ACC112 (cell line): ENCODE measurements around the gene TGM6.

Experiments
- H2AFZ ChIP-seq: fragments of 200-600 bp; sonication (generic); one replicate; pipeline ENCODE4 v1.6.0; 2017; ENCODE audit warnings: antibody characterized with exemption, low read length; ENCODE audit not compliant: unreplicated experiment
- H3K27ac ChIP-seq: fragments of 200-600 bp; sonication (generic); 2 replicates; pipeline ENCODE4 v1.5.1; 2014; ENCODE audit warnings: low read depth, mild to moderate bottlenecking, antibody characterized with exemption, low read length, moderate library complexity
- H3K27me3 ChIP-seq: fragments of 200-600 bp; sonication (generic); 2 replicates; pipeline ENCODE4 v1.6.1; 2014; ENCODE audit warnings: mild to moderate bottlenecking, antibody characterized with exemption, low read length, moderate library complexity, mixed read lengths; ENCODE audit not compliant: insufficient read depth
- H3K36me3 ChIP-seq: fragments of 200-600 bp; sonication (generic); 2 replicates; pipeline ENCODE4 v1.6.1; 2016; ENCODE audit warnings: mild to moderate bottlenecking, antibody characterized with exemption, low read length, moderate library complexity, mixed read lengths; ENCODE audit not compliant: insufficient read depth
- H3K4me1 ChIP-seq: fragments of 200-600 bp; sonication (generic); one replicate; pipeline ENCODE4 v1.6.1; 2016; ENCODE audit warnings: low read length, mixed read lengths; ENCODE audit not compliant: insufficient read depth, unreplicated experiment, control insufficient read depth
- H3K4me3 ChIP-seq: fragments of 200-600 bp; sonication (generic); 2 replicates; pipeline ENCODE4 v1.5.1; 2014; ENCODE audit warnings: mild to moderate bottlenecking, low read depth, low read length
- H3K79me2 ChIP-seq: fragments of 200-600 bp; sonication (generic); one replicate; pipeline ENCODE4 v1.6.0; 2016; ENCODE audit warnings: low read length; ENCODE audit not compliant: control insufficient read depth, unreplicated experiment, insufficient read depth

Gene TGM6

GRCh38 chr20:2380601-2381000 lies at the start of gene TGM6:
TSS of gene TGM6 (plus strand) at chr20:2380901. CDS start at chr20:2380969, 68 bp downstream.
- H3K4me3 ChIP-seq = no peak within 1 kb of the TSS
- no peaks in the 10 kb centered on the region for H3K27me3 ChIP-seq
- no peak within 1 kb of the TSS for H2AFZ ChIP-seq
- H3K27ac ChIP-seq = no peak within 1 kb of the TSS
- no peaks in the 10 kb centered on the region for H3K36me3 ChIP-seq
- no peaks in the 10 kb centered on the region for H3K4me1 ChIP-seq
- no peaks in the 10 kb centered on the region for H3K79me2 ChIP-seq

GRCh38 chr20:2331106-2331505 lies 49.6 kb upstream of the TGM6 start:
- Histone ChIP-seq H3K4me1 (no peaks in the 10 kb centered on the region), H3K4me3 (no peak overlapping the region), H3K27me3 (peaks cover 52% of the 10 kb centered on the region), H3K36me3 (no peaks in the 10 kb centered on the region), H3K79me2 (no peaks in the 10 kb centered on the region), H2AFZ (no peak overlapping the region), H3K27ac (no peak overlapping the region)

- H2AFZ ChIP-seq = no peak overlapping the region
These were observed 48.7 kb upstream of the TGM6 start for GRCh38 chr20:2331901-2332565.

GRCh38 chr20:2332711-2333110 lies 48.0 kb upstream of the TGM6 start:
- H2AFZ ChIP-seq = no peak overlapping the region
- H3K79me2 ChIP-seq = no peaks in the 10 kb centered on the region
- peaks cover 46% of the 10 kb centered on the region for H3K27me3 ChIP-seq
- H3K27ac ChIP-seq = no peak overlapping the region
- H3K4me3 ChIP-seq = no peak overlapping the region
- H3K36me3 ChIP-seq = no peaks in the 10 kb centered on the region
- no peaks in the 10 kb centered on the region for H3K4me1 ChIP-seq

More at GRCh38 chr20:2331901-2332565, 48.7 kb upstream of the TGM6 start:
- Histone ChIP-seq H3K27me3 (peaks cover 50% of the 10 kb centered on the region), H3K4me3 (no peak overlapping the region), H3K36me3 (no peaks in the 10 kb centered on the region), H3K79me2 (no peaks in the 10 kb centered on the region), H3K27ac (no peak overlapping the region), H3K4me1 (no peaks in the 10 kb centered on the region)

- Histone ChIP-seq H3K36me3 (no peaks in the 10 kb centered on the region), H3K79me2 (no peaks in the 10 kb centered on the region), H3K4me3 (no peak overlapping the region), H3K4me1 (no peaks in the 10 kb centered on the region), H2AFZ (no peak overlapping the region), H3K27me3 (peaks cover 37% of the 10 kb centered on the region), H3K27ac (no peak overlapping the region)
These were observed 46.9 kb upstream of the TGM6 start for GRCh38 chr20:2333821-2334220.

- H3K4me3 ChIP-seq = no peak overlapping the region
- no peaks in the 10 kb centered on the region for H3K36me3 ChIP-seq
- no peak overlapping the region for H2AFZ ChIP-seq
- H3K79me2 ChIP-seq = no peaks in the 10 kb centered on the region
- H3K27me3 ChIP-seq = peaks cover 34% of the 10 kb centered on the region
- H3K27ac ChIP-seq = no peak overlapping the region
- no peaks in the 10 kb centered on the region for H3K4me1 ChIP-seq
These were observed 45.4 kb upstream of the TGM6 start for GRCh38 chr20:2335096-2335870.

GRCh38 chr20:2336471-2336870 lies 44.2 kb upstream of the TGM6 start:
- H3K79me2 ChIP-seq = no peaks in the 10 kb centered on the region
- no peak overlapping the region for H2AFZ ChIP-seq
- H3K4me3 ChIP-seq = no peak overlapping the region
- H3K4me1 ChIP-seq = no peaks in the 10 kb centered on the region
- peaks cover 32% of the 10 kb centered on the region for H3K27me3 ChIP-seq
- H3K27ac ChIP-seq = no peak overlapping the region
- no peaks in the 10 kb centered on the region for H3K36me3 ChIP-seq

- Histone ChIP-seq H3K4me1 (no peaks in the 10 kb centered on the region), H3K4me3 (no peak overlapping the region), H2AFZ (no peak overlapping the region), H3K79me2 (no peaks in the 10 kb centered on the region), H3K27me3 (peaks cover 27% of the 10 kb centered on the region), H3K36me3 (no peaks in the 10 kb centered on the region), H3K27ac (no peak overlapping the region)
These were observed 43.6 kb upstream of the TGM6 start for GRCh38 chr20:2337142-2337541.

GRCh38 chr20:2338411-2339066 lies 42.2 kb upstream of the TGM6 start:
- Histone ChIP-seq H3K4me3 (no peak overlapping the region), H3K36me3 (no peaks in the 10 kb centered on the region), H3K4me1 (no peaks in the 10 kb centered on the region), H3K79me2 (no peaks in the 10 kb centered on the region), H3K27me3 (peaks cover 13% of the 10 kb centered on the region), H2AFZ (no peak overlapping the region), H3K27ac (no peak overlapping the region)

- Histone ChIP-seq H3K27me3 (peaks cover 4% of the 10 kb centered on the region; the same call in 1 of the 2 replicates), H3K36me3 (no peaks in the 10 kb centered on the region), H2AFZ (no peak overlapping the region)
These were observed 40.6 kb upstream of the TGM6 start for GRCh38 chr20:2340136-2340535.

More at GRCh38 chr20:2340136-2340535, 40.6 kb upstream of the TGM6 start:
- Histone ChIP-seq H3K27ac (no peak overlapping the region), H3K4me3 (no peak overlapping the region), H3K4me1 (no peaks in the 10 kb centered on the region), H3K79me2 (no peaks in the 10 kb centered on the region)
